Stimulated activated CD8-positive, alpha-beta memory T cell treated with anti-CD3 and anti-CD28 coated beads, Interleukin-4, amount 100 ng/mL, for 24 hours (primary cell): ENCODE measurements around the gene MAGED1.
"Not testable (repeated sequence)": the region's sequence is repeated elsewhere in the genome, so short reads cannot be mapped to it uniquely, and the experiment has no call there.

Experiments
- DNase-seq: peaks from one replicate; pipeline ENCODE4 v3.0.0-alpha.2; 2020; ENCODE audit warnings: low read depth

MAGED1 gene

DNA sequence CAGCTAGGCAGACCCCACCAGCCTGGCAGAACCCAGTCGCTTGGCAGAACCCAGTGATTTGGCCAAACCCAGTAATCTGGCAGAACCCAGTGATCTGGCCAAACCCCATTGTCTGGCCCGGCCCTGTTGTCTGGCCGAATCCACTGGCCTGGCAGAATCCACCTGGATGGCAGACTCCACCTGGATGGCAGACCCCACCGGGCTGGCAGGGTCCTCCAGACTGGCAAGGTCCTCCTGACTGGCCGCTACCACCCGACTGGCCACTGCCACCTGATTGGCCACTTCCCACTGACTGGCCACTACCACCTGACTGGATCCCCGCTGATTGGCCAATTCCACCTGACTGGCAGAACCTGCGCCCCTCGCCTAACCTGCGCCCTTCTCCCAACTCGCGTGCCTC is 3.2 kb downstream of the MAGED1 start:
- DNase-seq: no peak

DNA sequence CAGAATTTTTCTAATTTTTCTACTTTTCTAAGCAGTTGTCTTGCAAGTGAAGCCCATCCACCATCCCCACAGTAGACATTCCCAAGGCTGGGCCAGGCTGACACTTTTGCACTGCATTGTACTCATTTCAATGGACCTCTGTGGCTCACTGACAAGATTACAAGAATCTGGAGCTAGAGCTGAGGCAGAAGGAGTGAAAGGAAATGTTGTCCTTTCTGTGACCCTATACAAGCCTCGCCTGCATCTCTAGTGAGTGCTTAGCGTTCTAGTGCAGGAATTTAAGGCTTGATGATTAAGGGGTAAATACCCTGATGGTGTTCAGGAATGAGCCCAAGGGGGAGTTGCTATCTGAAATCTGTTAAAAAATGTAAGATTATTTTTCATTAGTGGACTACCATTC is 6.3 kb downstream of the MAGED1 start:
- DNase-seq: no peak

DNA sequence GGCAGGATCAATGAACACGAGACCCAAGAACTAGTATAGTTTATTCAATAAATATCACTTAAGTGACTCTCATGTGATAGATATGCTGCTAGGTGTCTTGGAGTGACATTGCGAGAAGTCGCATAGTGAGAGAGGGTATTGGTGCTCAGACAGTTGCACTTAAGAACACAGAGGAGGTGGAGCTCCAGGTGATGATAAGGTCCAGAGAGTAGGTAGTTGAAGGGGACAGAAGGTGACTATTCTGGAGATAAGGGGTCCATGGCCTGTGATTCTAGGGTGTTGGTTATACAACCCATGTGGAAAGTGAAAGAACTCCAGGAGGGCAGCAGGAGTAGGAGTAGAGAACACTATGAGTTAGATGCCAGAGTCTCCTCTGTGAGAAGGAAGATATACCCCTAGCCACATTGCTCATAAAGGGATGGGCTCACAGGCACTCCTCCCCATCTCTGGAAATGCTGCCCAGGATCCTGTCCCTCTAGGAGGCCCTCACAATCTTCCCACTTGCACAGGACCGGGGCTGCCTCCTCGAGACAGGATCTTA is 9.2 kb downstream of the MAGED1 start:
- no peak for DNase-seq

DNA sequence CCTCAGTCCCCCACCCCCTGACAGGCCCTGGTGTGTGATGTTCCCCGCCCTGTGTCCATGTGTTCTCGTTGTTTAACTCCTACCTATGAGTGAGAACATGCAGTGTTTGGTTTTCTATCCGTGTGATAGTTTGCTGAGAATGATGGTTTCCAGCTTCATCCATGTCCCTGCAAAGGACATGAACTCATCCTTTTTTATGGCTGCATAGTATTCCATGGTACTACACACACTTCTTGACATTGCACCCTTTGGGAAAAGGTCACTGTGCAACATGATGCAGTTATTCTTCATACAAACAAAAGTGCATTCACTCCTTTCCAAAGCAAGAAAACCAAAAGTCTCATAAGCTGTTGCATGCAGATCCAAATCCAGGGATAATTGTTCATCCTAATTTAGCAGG is 11.7 kb downstream of the MAGED1 start:
- not testable (repeated sequence) for DNase-seq

DNA sequence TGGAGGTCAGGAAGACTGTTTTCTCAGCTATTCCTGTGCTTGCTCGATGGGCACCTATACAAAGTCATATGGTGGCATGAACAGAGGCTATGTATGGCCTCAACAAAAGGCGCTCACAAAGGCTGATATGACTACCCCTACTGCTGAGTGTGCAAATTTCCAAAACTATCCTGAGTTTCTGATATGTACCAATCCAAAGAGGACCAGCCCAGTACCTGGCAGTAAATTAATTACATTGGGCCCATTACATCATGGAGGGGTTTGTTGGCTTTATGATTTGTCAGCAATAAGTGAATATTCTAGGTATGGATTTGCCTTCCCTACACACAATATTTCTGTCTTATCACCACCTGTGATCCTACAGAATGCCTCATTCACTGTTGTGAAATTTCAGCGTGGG is 12.3 kb downstream of the MAGED1 start:
- no peak for DNase-seq

DNA sequence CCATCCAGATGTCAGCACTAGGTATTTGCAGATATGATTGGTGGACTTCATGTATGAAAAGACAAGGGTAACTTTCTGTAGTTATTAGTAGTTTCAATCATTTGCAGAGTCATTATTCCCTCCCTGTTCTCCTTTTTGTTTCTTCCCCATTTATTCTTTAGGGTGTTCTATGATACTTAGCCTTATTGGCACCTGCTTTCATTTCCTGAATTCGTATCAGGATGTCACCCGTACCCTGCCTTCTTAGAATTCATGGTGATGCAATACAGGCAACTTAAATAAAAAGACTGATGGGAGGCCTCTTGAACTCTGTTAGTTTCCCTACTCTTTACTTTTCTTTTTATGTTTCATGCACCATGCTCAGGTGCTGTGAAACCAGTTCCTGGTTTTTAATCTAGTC is 24.2 kb downstream of the MAGED1 start:
- no peak for DNase-seq

DNA sequence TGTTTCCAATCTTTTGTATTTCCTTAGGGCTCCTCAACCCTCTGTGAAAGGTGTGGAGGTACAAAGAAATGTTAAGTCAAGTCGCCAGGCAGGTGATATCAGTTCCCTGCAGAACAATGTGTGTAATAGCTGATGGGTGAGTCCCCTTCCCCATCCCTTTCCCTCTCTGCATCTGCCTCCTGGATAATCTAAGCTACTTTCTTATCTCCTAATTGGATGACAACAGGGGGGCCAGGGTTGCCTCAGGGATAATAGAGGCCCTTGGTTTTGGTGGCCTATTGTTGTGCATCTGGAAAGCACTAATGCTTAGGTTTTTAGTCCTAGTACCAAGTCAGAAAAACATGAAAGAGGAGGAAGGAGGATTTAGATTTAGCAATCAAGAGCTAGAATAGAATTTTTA is 29.1 kb downstream of the MAGED1 start:
- no peak for DNase-seq

DNA sequence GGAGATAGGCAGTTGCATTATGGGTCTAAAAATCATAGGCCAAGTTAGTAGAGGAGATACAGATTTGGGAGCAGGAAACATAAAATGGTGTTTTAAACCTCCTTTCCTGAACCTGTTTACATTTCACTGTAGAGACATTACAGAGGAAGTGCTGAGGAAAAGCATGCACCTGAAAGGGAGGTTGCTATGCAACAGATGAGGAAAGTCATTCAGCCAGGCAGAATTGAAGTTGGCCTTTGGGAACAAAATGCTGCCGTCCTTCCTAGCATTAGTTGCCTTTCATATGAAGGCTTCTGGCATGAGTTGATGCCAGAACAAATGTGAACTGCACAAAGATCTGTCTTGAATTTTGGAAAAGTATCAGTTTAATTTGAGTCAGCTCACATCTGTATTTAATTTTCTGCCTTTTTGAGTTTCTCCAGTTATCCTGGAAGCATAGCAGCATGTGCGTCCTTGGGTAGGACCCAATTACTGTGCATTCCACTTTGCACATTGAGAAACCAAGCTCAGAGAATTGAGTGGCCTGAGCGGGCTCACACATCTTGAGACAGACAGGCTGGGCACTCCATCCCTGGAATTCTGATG is 38.2 kb downstream of the MAGED1 start:
- no peak for DNase-seq
